Liver (tissue), 9 donors: Measurements from ENCODE around the gene TPK1. TPM values are rescaled to one million over a fixed set of nuclear protein-coding genes. Genes with fewer than 3 reads are reported as not detected.

ENCODE experiments used
- DNase-seq: peaks from one replicate; pipeline ENCODE4 v3.0.0-alpha.2; 2017; ENCODE audit warnings: low spot score
- H3K27ac ChIP-seq, 2 donors: one replicate each; pipeline ENCODE4 v1.7.0; 2013; ENCODE audit warnings: inconsistent platforms in 2 of 2, low read length in 2 of 2, control low read depth in 1 of 2, low read depth in 1 of 2, mild to moderate bottlenecking in 1 of 2
- H3K27me3 ChIP-seq, 4 donors: one replicate each; pipeline versions ENCODE4 v1.6.1 to v1.7.0; 2013; ENCODE audit warnings: low read length in 3 of 4, inconsistent platforms in 1 of 4, mild to moderate bottlenecking in 1 of 4, moderate library complexity in 1 of 4; ENCODE audit not compliant: control insufficient read depth in 4 of 4, insufficient read depth in 4 of 4
- H3K36me3 ChIP-seq, 4 donors: one replicate each; pipeline versions ENCODE4 v1.6.1 to v1.7.0; 2013; ENCODE audit warnings: low read length in 3 of 4, mild to moderate bottlenecking in 3 of 4, low read depth in 1 of 4, moderate library complexity in 1 of 4; ENCODE audit not compliant: control insufficient read depth in 4 of 4, insufficient read depth in 3 of 4
- H3K4me1 ChIP-seq, 4 donors: one replicate each; pipeline versions ENCODE4 v1.6.1 to v1.7.0; 2013; ENCODE audit warnings: low read length in 3 of 4, mild to moderate bottlenecking in 3 of 4, moderate library complexity in 1 of 4; ENCODE audit not compliant: control insufficient read depth in 4 of 4, insufficient read depth in 4 of 4
- H3K4me3 ChIP-seq, 3 donors: one replicate each; pipeline versions ENCODE4 v1.6.1 to v1.7.0; 2013; ENCODE audit warnings: low read length in 3 of 3, control low read depth in 1 of 3, low read depth in 1 of 3, mild to moderate bottlenecking in 1 of 3
- H3K9ac ChIP-seq, 2 donors: one replicate each; pipeline ENCODE4 v1.7.0; 2013; ENCODE audit warnings: low read length in 2 of 2, mild to moderate bottlenecking in 2 of 2, moderate library complexity in 2 of 2, control low read depth in 1 of 2, low read depth in 1 of 2
- H3K9me3 ChIP-seq, 4 donors: one replicate each; pipeline versions ENCODE4 v1.6.1 to v1.7.0; 2013; ENCODE audit warnings: low read length in 3 of 4; ENCODE audit not compliant: control insufficient read depth in 4 of 4
- EGR1 ChIP-seq, 2 donors: IDR thresholded peaks; 2 replicates each; pipeline ENCODE4 v1.6.1; 2016 to 2018; ENCODE audit warnings: antibody characterized with exemption in 2 of 2, low read depth in 2 of 2
- FOXA1 ChIP-seq: IDR thresholded peaks from 2 replicates; pipeline ENCODE4 v1.6.1; 2016; ENCODE audit warnings: antibody characterized with exemption
- FOXA2 ChIP-seq: IDR thresholded peaks from 2 replicates; pipeline ENCODE4 v1.6.1; 2016; ENCODE audit warnings: antibody characterized with exemption
- GABPA ChIP-seq, 2 donors: IDR thresholded peaks in 1 of 2; conservative IDR thresholded peaks in 1 of 2; 2 replicates each; pipeline ENCODE4 v1.6.1; 2016; ENCODE audit warnings: antibody characterized with exemption in 2 of 2, mild to moderate bottlenecking in 1 of 2, moderate library complexity in 1 of 2
- HNF4A ChIP-seq, 2 donors: conservative IDR thresholded peaks; 2 replicates each; pipeline ENCODE4 v1.6.1; 2016; ENCODE audit warnings: antibody characterized with exemption in 2 of 2, mild to moderate bottlenecking in 2 of 2
- HNF4G ChIP-seq: IDR thresholded peaks from 2 replicates; pipeline ENCODE4 v1.6.1; 2016; ENCODE audit warnings: antibody characterized with exemption
- JUND ChIP-seq, 2 donors: IDR thresholded peaks; 2 replicates each; pipeline ENCODE4 v1.6.1; 2016; ENCODE audit warnings: antibody characterized with exemption in 2 of 2
- NR2F2 ChIP-seq: IDR thresholded peaks from 2 replicates; pipeline ENCODE4 v1.6.1; 2016; ENCODE audit warnings: antibody characterized with exemption
- RAD21 ChIP-seq, 2 donors: IDR thresholded peaks; 2 replicates each; pipeline ENCODE4 v1.6.1; 2016; ENCODE audit warnings: antibody characterized with exemption in 2 of 2, mild to moderate bottlenecking in 2 of 2
- RXRA ChIP-seq, 2 donors: IDR thresholded peaks; 2 replicates each; pipeline ENCODE4 v1.6.1; 2017 to 2018; ENCODE audit warnings: antibody characterized with exemption in 2 of 2, mild to moderate bottlenecking in 1 of 2
- SP1 ChIP-seq: IDR thresholded peaks from 2 replicates; pipeline ENCODE4 v1.6.1; 2018; ENCODE audit warnings: antibody characterized with exemption, mild to moderate bottlenecking
- TAF1 ChIP-seq: conservative IDR thresholded peaks from 2 replicates; pipeline ENCODE4 v1.6.1; 2016; ENCODE audit warnings: antibody characterized with exemption, mild to moderate bottlenecking
- YY1 ChIP-seq: IDR thresholded peaks from 2 replicates; pipeline ENCODE4 v1.6.1; 2016; ENCODE audit warnings: antibody characterized with exemption, mild to moderate bottlenecking
- WGBS: extraction: QIAGEN DNeasy Blood & Tissue Kit; methylation state at CpG from one replicate; pipeline ENCODE4 v1.1.7; 2013; 5-methylcytosine and 5-hydroxymethylcytosine counted together
- polyA plus RNA-seq, 2 donors: library from polyadenylated mRNA; stranded (reverse) in 1 of 2; unstranded in 1 of 2; fragments of 200-250 nt in 1 of 2; fragments of >200 nt in 1 of 2; fragmentation: Nextera tagmentation in 1 of 2; extraction: Ambion mirVana in 1 of 2; gene quantifications; one replicate each; pipeline versions ENCODE4 v1.2.1 to v1.2.3, GENCODE V29; 2013 to 2015
- total RNA-seq, 2 donors: library from RNA; depleted of rRNA; stranded (reverse); fragments of >200 nt; gene quantifications; one replicate each; pipeline ENCODE4 v1.2.3, GENCODE V29; 2014
- TF ChIP-seq, protein P1 (sequence below): IDR thresholded peaks from 2 replicates; pipeline ENCODE4 v1.6.1; 2016; ENCODE audit warnings: antibody characterized with exemption
- TF ChIP-seq, protein P2 (sequence below): IDR thresholded peaks from 2 replicates; pipeline ENCODE4 v1.6.1; 2016; ENCODE audit warnings: antibody characterized with exemption, mild to moderate bottlenecking
- TF ChIP-seq, protein P3 (sequence below): IDR thresholded peaks from 2 replicates; pipeline ENCODE4 v1.6.1; 2016; ENCODE audit warnings: antibody characterized with exemption
- TF ChIP-seq, protein P4 (sequence below): IDR thresholded peaks from 2 replicates; pipeline ENCODE4 v1.6.1; 2016; ENCODE audit warnings: antibody characterized with exemption
- TF ChIP-seq, protein P5 (sequence below): fragments of 150-350 bp; IDR thresholded peaks from 2 replicates; pipeline ENCODE4 v1.5.1; 2017; ENCODE audit warnings: improper control_type of control experiment, low read depth, low read length; ENCODE audit not compliant: missing input control
- donor health status: healthy.
- donor health status: healthy.
- donor health status: healthy.
- donor health status: healthy.
- donor health status: healthy.

TPK1 gene
- total and polyA plus RNA-seq, 4 donors: 2.2 to 7.5 (median 3.3) TPM

DNA sequence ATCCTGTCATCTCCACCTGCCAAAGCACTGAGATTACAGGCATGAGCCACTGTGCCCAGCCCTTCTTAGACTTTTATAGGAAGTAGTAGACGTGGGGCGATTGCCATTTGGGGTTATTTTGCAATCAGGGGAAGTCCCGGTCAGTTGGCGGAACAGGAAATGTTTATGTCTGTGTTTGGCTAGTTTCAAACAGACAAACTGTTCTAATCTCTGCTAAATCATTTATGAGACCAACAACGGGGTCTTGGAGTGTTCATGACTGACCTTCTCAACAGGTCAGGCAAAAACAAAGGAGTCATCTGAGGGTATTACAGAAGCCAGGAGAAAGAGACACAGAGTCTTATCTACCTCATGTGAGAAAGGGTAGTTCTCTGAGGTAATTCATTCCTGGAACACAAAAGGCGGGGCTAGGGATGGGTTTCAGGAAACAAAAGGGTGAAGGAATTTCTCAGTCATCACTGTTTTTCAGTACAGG lies 6.6 kb upstream of the TPK1 start:
- TF ChIP-seq YY1 (no peak), SP1 (peak; percentile 7)
- Histone ChIP-seq H3K27me3 (peaks cover 0 to 3% (median 1%) of the 10 kb centered on the region in 4 donors), H3K4me3 (no peak overlapping the region), H3K4me1 (peaks cover 0 to 4% (median 0%) of the 10 kb centered on the region in 4 donors), H3K36me3 (no peaks in the 10 kb centered on the region), H3K9ac (no peak overlapping the region), H3K27ac (peak overlapping the region in 1 of 2 donors; percentile 41), H3K9me3 (peaks cover 3 to 13% (median 6%) of the 10 kb centered on the region in 4 donors)
- no peak for DNase-seq
- 31% methylated on average over 6 of the region's 6 CpGs for WGBS

DNA sequence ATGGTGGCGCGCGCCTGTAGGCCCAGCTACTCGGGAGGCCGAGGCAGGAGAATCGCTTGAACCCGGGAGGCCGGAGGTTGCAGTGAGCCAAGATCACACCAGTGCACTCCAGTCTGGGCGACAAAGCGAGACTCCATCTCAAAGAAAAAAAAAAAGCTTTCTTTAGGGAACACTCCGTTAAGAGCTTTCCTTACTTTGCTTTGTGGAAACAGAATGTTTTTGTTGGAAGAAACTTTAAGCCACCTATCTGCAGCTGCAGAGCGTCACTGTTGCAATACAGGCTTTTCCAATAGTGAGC lies 641 bp upstream of the TPK1 start:
- H3K27ac ChIP-seq: peak overlapping the region in 1 of 2 donors; percentile 91
- H3K36me3 ChIP-seq: no peaks in the 10 kb centered on the region
- TF ChIP-seq JUND (IDR thresholded peaks at IDR 0.05) (no peak), NR2F2 (no peak), RAD21 (IDR thresholded peaks at IDR 0.05) (no peak), HNF4A (conservative IDR thresholded peaks at IDR 0.05) (no peak), YY1 (no peak), GABPA (IDR thresholded peaks at IDR 0.05 in 1 of 2, conservative IDR thresholded peaks at IDR 0.05 in 1 of 2) (no peak), TAF1 (no peak), HNF4G (no peak), FOXA2 (no peak), FOXA1 (no peak), RXRA (IDR thresholded peaks at IDR 0.05) (no peak), SP1 (no peak), EGR1 (IDR thresholded peaks at IDR 0.05; ENCODE audit: low read depth in 2 of 2) (no peak)
- TF ChIP-seq, protein P1, sequence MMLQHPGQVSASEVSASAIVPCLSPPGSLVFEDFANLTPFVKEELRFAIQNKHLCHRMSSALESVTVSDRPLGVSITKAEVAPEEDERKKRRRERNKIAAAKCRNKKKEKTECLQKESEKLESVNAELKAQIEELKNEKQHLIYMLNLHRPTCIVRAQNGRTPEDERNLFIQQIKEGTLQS: no peak
- TF ChIP-seq, protein P2, sequence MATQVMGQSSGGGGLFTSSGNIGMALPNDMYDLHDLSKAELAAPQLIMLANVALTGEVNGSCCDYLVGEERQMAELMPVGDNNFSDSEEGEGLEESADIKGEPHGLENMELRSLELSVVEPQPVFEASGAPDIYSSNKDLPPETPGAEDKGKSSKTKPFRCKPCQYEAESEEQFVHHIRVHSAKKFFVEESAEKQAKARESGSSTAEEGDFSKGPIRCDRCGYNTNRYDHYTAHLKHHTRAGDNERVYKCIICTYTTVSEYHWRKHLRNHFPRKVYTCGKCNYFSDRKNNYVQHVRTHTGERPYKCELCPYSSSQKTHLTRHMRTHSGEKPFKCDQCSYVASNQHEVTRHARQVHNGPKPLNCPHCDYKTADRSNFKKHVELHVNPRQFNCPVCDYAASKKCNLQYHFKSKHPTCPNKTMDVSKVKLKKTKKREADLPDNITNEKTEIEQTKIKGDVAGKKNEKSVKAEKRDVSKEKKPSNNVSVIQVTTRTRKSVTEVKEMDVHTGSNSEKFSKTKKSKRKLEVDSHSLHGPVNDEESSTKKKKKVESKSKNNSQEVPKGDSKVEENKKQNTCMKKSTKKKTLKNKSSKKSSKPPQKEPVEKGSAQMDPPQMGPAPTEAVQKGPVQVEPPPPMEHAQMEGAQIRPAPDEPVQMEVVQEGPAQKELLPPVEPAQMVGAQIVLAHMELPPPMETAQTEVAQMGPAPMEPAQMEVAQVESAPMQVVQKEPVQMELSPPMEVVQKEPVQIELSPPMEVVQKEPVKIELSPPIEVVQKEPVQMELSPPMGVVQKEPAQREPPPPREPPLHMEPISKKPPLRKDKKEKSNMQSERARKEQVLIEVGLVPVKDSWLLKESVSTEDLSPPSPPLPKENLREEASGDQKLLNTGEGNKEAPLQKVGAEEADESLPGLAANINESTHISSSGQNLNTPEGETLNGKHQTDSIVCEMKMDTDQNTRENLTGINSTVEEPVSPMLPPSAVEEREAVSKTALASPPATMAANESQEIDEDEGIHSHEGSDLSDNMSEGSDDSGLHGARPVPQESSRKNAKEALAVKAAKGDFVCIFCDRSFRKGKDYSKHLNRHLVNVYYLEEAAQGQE: no peak
- TF ChIP-seq, protein P3, sequence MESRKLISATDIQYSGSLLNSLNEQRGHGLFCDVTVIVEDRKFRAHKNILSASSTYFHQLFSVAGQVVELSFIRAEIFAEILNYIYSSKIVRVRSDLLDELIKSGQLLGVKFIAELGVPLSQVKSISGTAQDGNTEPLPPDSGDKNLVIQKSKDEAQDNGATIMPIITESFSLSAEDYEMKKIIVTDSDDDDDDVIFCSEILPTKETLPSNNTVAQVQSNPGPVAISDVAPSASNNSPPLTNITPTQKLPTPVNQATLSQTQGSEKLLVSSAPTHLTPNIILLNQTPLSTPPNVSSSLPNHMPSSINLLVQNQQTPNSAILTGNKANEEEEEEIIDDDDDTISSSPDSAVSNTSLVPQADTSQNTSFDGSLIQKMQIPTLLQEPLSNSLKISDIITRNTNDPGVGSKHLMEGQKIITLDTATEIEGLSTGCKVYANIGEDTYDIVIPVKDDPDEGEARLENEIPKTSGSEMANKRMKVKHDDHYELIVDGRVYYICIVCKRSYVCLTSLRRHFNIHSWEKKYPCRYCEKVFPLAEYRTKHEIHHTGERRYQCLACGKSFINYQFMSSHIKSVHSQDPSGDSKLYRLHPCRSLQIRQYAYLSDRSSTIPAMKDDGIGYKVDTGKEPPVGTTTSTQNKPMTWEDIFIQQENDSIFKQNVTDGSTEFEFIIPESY: no peak
- TF ChIP-seq, protein P4, sequence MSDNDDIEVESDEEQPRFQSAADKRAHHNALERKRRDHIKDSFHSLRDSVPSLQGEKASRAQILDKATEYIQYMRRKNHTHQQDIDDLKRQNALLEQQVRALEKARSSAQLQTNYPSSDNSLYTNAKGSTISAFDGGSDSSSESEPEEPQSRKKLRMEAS: no peak
- TF ChIP-seq, protein P5, sequence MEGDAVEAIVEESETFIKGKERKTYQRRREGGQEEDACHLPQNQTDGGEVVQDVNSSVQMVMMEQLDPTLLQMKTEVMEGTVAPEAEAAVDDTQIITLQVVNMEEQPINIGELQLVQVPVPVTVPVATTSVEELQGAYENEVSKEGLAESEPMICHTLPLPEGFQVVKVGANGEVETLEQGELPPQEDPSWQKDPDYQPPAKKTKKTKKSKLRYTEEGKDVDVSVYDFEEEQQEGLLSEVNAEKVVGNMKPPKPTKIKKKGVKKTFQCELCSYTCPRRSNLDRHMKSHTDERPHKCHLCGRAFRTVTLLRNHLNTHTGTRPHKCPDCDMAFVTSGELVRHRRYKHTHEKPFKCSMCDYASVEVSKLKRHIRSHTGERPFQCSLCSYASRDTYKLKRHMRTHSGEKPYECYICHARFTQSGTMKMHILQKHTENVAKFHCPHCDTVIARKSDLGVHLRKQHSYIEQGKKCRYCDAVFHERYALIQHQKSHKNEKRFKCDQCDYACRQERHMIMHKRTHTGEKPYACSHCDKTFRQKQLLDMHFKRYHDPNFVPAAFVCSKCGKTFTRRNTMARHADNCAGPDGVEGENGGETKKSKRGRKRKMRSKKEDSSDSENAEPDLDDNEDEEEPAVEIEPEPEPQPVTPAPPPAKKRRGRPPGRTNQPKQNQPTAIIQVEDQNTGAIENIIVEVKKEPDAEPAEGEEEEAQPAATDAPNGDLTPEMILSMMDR: no peak
- WGBS: 97% methylated on average over 12 of the region's 12 CpGs
- H3K27me3 ChIP-seq: no peaks in the 10 kb centered on the region
- H3K4me3 ChIP-seq: no peak overlapping the region
- DNase-seq: no peak
- H3K4me1 ChIP-seq: peaks cover 4 to 17% (median 9%) of the 10 kb centered on the region in 4 donors
- H3K9me3 ChIP-seq: peaks cover 3 to 10% (median 5%) of the 10 kb centered on the region in 4 donors
- H3K9ac ChIP-seq: no peak overlapping the region
